Spleen (tissue), 11 donors: Measurements from ENCODE around the gene NGLY1. TPM values are rescaled to one million over a fixed set of nuclear protein-coding genes. Genes with fewer than 3 reads are reported as not detected.

Experiments
- DNase-seq: peaks from one replicate; pipeline ENCODE4 v3.0.0-alpha.2; 2020
- H3K27ac ChIP-seq, 8 donors: fragments of 200-600 bp; sonication (generic) in 7 of 8; 1 replicate in 4 of 8; 2 replicates in 4 of 8; pipeline versions ENCODE4 v1.5.0 to v1.8.0; 2016 to 2021; ENCODE audit warnings: inconsistent platforms in 4 of 8, mild to moderate bottlenecking in 4 of 8, moderate library complexity in 1 of 8
- H3K27me3 ChIP-seq, 7 donors: fragments of 200-600 bp; sonication (generic) in 6 of 7; replicated peaks in 1 of 7; 1 replicate in 4 of 7; 2 replicates in 3 of 7; pipeline versions ENCODE4 v1.5.0 to v1.8.0; 2016 to 2021; ENCODE audit warnings: inconsistent platforms in 3 of 7, mild to moderate bottlenecking in 1 of 7
- H3K36me3 ChIP-seq, 6 donors: fragments of 200-600 bp; sonication (generic) in 5 of 6; 1 replicate in 4 of 6; 2 replicates in 2 of 6; pipeline versions ENCODE4 v1.5.0 to v1.8.0; 2016 to 2021; ENCODE audit warnings: inconsistent platforms in 2 of 6
- H3K4me1 ChIP-seq, 6 donors: fragments of 200-600 bp; sonication (generic) in 5 of 6; 1 replicate in 3 of 6; 2 replicates in 3 of 6; pipeline versions ENCODE4 v1.5.0 to v1.8.0; 2016 to 2021; ENCODE audit warnings: inconsistent platforms in 3 of 6
- H3K4me3 ChIP-seq, 8 donors: fragments of 200-600 bp; sonication (generic) in 7 of 8; 1 replicate in 4 of 8; 2 replicates in 4 of 8; pipeline versions ENCODE4 v1.5.0 to v1.8.0; 2016 to 2021; ENCODE audit warnings: inconsistent platforms in 4 of 8, mild to moderate bottlenecking in 4 of 8, moderate library complexity in 2 of 8
- H3K9me3 ChIP-seq, 8 donors: fragments of 200-600 bp; sonication (generic) in 7 of 8; 1 replicate in 4 of 8; 2 replicates in 4 of 8; pipeline versions ENCODE4 v1.5.0 to v1.8.0; 2016 to 2021; ENCODE audit warnings: inconsistent platforms in 4 of 8
- POLR2A ChIP-seq, 3 donors: fragments of 450-650 bp; IDR thresholded peaks; one replicate each; pipeline ENCODE4 v1.5.1; 2017; ENCODE audit warnings: antibody characterized with exemption in 3 of 3, mild to moderate bottlenecking in 1 of 3
- POLR2AphosphoS5 ChIP-seq, 3 donors: sonication (generic); formaldehyde crosslinking; IDR thresholded peaks; one replicate each; pipeline ENCODE4 v1.5.1; 2017; ENCODE audit warnings: antibody characterized with exemption in 3 of 3
- whole genome bisulfite sequencing, 5 donors: extraction: QIAGEN DNeasy Blood & Tissue Kit in 3 of 5; methylation state at CpG; one replicate each; pipeline versions ENCODE4 v1.1.5 to v1.1.7; 2013 to 2018; 5-methylcytosine and 5-hydroxymethylcytosine counted together
- intact Hi-C: fragments of 100-400 bp; cut with DNase I; formaldehyde crosslinking; loops from one replicate; pipeline ENCODE4 v1.15.0; 2023; ENCODE audit warnings: low total_unique reads
- polyA plus RNA-seq, 3 donors: library from polyadenylated mRNA; stranded (reverse); fragments of 200-250 nt; gene quantifications; one replicate each; pipeline ENCODE4 v1.2.1, GENCODE V29; 2013
- total RNA-seq, 7 donors: library from RNA; depleted of rRNA in 3 of 7; stranded (reverse); fragments of >200 nt in 3 of 7; fragmentation: NEBNext Ultra II Directional in 4 of 7; extraction: Animal tissue kit (Norgen Biotek cat#: 25700) in 4 of 7; gene quantifications; one replicate each; pipeline versions ENCODE4 v1.1.0 to v1.2.1, GENCODE V29; 2016 to 2021
- TF ChIP-seq, protein P1 (sequence below), 11 experiments: fragments of 200-600 bp in 7 of 11; fragments of 450-650 bp in 4 of 11; sonication (generic) in 4 of 11; IDR thresholded peaks in 8 of 11; conservative IDR thresholded peaks in 3 of 11; 1 replicate in 7 of 11; 2 replicates in 4 of 11; pipeline versions ENCODE4 v1.4.0 to v1.8.0; 2016 to 2021; ENCODE audit warnings: antibody characterized with exemption in 11 of 11, inconsistent platforms in 4 of 11, mild to moderate bottlenecking in 1 of 11
- donor health status: healthy with polysubstance abuse.
- donor health status: DM: no; HTN: no; CAD: no; lungs with moderate emphysema.
- donor health status: DM: no; HTN: no; CAD: no.
- donor health status: Bipolar disorder and iron deficiency.
- donor health status: healthy.
- donor health status: DM: no; HTN: no; CAD: no.
- donor health status: DM: yes; HTN: yes; CAD: no.

The NGLY1 gene
- total and polyA plus RNA-seq, 10 donors, result 40.8 to 77.3 (median 58.6) TPM

DNA sequence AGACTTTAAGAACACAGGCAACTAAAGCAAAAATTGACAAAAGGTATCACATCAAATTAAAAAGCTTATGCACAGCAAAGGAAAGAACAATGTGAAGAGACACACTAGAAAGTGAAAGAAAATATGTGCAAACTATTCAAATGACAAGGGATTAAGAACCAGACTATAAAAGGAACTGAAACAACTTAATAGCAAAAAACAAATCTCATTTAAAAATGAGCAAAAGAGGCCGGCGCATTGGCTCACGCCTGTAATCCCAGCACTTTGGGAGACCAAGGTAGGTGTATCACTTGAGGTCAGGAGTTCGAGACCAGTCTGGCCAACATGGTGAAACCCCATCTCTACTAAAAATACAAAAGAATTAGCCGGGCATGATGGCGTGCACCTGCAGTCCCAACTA, 14.4 kb downstream of the NGLY1 start:
- no peak overlapping the region for H3K4me3 ChIP-seq
- peak overlapping the region in 5 of 8 donors; percentile 23 to 67 (median 57) for H3K27ac ChIP-seq
- no peak for DNase-seq
- peaks cover 0 to 59% (median 10%) of the 10 kb centered on the region in 6 donors for H3K36me3 ChIP-seq
- peaks cover 0 to 19% (median 9%) of the 10 kb centered on the region in 8 donors for H3K9me3 ChIP-seq
- intact Hi-C loops, result no loop called here
- H3K27me3 ChIP-seq, result no peaks in the 10 kb centered on the region
- peaks cover 0 to 20% (median 0%) of the 10 kb centered on the region in 6 donors for H3K4me1 ChIP-seq
- 59 to 82% (median 71%) methylated on average over 6 of the region's 6 CpGs for WGBS, 5 donors
- TF ChIP-seq, protein P1, sequence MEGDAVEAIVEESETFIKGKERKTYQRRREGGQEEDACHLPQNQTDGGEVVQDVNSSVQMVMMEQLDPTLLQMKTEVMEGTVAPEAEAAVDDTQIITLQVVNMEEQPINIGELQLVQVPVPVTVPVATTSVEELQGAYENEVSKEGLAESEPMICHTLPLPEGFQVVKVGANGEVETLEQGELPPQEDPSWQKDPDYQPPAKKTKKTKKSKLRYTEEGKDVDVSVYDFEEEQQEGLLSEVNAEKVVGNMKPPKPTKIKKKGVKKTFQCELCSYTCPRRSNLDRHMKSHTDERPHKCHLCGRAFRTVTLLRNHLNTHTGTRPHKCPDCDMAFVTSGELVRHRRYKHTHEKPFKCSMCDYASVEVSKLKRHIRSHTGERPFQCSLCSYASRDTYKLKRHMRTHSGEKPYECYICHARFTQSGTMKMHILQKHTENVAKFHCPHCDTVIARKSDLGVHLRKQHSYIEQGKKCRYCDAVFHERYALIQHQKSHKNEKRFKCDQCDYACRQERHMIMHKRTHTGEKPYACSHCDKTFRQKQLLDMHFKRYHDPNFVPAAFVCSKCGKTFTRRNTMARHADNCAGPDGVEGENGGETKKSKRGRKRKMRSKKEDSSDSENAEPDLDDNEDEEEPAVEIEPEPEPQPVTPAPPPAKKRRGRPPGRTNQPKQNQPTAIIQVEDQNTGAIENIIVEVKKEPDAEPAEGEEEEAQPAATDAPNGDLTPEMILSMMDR (IDR thresholded peaks at IDR 0.05 in 8 of 11, conservative IDR thresholded peaks at IDR 0.05 in 3 of 11), result no peak
- TF ChIP-seq POLR2AphosphoS5 (IDR thresholded peaks at IDR 0.05) (no peak), POLR2A (IDR thresholded peaks at IDR 0.05) (no peak)

DNA sequence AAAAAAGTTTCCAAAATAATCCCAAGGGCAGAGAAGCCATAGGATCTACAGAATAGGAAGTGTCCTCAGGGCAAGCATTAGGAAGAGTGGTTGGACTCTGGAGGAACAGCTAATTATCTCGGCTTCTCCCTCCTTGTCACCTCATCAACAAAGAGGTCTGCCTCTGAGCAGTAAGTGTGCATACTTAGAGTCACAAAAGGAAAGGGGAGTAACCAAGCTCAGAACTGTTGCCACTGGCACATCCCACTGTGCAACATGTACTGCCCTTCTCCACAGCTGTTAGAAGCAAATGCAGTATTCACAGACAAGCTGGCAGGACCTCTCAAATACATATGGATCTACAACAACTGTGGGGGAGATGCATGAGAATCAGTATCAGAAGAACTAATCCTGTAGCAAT, 31.5 kb downstream of the NGLY1 start:
- intact Hi-C loops, result no loop called here
- Histone ChIP-seq H3K36me3 (peaks cover 0 to 93% (median 47%) of the 10 kb centered on the region in 6 donors), H3K4me1 (peaks cover 0 to 16% (median 0%) of the 10 kb centered on the region in 6 donors), H3K4me3 (no peak overlapping the region), H3K27me3 (no peaks in the 10 kb centered on the region), H3K27ac (no peak overlapping the region), H3K9me3 (no peaks in the 10 kb centered on the region)
- TF ChIP-seq, protein P1 (IDR thresholded peaks at IDR 0.05 in 8 of 11, conservative IDR thresholded peaks at IDR 0.05 in 3 of 11), result no peak
- no peak for TF ChIP-seq POLR2AphosphoS5 (IDR thresholded peaks at IDR 0.05)
- no peak for TF ChIP-seq POLR2A (IDR thresholded peaks at IDR 0.05)
- no peak for DNase-seq
- WGBS, 5 donors, result 79 to 100% (median 90%) methylated on average over 1 of the region's 1 CpG

DNA sequence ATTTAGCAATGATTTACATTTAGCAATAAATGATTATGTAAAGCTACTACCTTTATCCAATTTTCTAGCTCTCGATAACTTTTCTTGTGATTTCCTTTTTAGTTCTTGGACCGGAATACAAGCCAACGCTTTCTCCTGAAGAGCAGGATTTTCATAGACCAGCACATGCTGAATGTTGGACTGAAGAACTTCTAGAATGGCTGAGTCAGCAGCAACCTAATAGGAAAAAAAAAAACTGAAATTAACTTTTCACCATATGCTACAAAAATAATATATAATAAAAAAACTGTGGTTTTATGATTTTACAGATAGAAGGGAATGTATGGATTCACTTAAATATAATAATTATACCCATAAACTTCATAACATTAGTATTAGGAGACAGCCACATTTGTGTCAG, 32.2 kb downstream of the NGLY1 start:
- Histone ChIP-seq H3K36me3 (peaks cover 0 to 93% (median 47%) of the 10 kb centered on the region in 6 donors), H3K4me3 (no peak overlapping the region), H3K9me3 (no peaks in the 10 kb centered on the region), H3K4me1 (peaks cover 0 to 23% (median 0%) of the 10 kb centered on the region in 6 donors), H3K27ac (no peak overlapping the region), H3K27me3 (no peaks in the 10 kb centered on the region)
- no peak for DNase-seq
- intact Hi-C loops, result no loop called here
- no peak for TF ChIP-seq POLR2A (IDR thresholded peaks at IDR 0.05)
- TF ChIP-seq, protein P1 (IDR thresholded peaks at IDR 0.05 in 8 of 11, conservative IDR thresholded peaks at IDR 0.05 in 3 of 11), result no peak
- TF ChIP-seq POLR2AphosphoS5 (IDR thresholded peaks at IDR 0.05), result no peak
- 88 to 97% (median 91%) methylated on average over 3 of the region's 3 CpGs for WGBS, 5 donors

DNA sequence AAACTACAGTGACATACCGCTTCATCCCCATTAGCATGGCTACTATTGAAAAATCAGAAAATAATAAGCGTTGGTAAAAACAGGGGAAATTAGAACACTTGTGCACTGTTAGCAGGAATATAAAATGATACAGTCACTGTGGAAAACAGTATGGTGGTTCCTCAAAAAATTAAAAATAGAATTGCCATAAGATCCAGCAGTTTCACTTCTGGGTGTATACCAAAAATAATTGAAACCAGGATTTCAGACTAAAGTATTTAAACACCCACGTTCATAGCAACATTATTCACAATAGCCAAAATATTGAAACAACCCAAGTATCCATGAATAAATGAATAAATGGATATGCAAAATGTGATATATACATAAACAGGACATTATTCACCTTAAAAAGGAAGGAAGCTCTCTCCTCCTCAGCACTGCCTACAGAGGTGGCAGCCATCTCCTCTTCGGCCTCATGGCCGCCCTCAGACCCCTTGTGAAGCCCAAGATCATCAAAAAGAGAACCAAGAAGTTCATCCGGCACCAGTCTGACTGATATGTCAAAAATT, 34.1 kb downstream of the NGLY1 start:
- Histone ChIP-seq H3K27me3 (no peaks in the 10 kb centered on the region), H3K9me3 (no peaks in the 10 kb centered on the region), H3K27ac (peak overlapping the region in 2 of 8 donors; percentile 15 to 63), H3K36me3 (peaks cover 0 to 94% (median 50%) of the 10 kb centered on the region in 6 donors), H3K4me3 (no peak overlapping the region), H3K4me1 (peaks cover 0 to 25% (median 0%) of the 10 kb centered on the region in 6 donors)
- intact Hi-C loops, result no loop called here
- no peak for DNase-seq
- 73 to 90% (median 79%) methylated on average over 6 of the region's 6 CpGs for WGBS, 5 donors
- TF ChIP-seq POLR2A (IDR thresholded peaks at IDR 0.05), result no peak
- TF ChIP-seq, protein P1 (IDR thresholded peaks at IDR 0.05 in 8 of 11, conservative IDR thresholded peaks at IDR 0.05 in 3 of 11), result no peak
- no peak for TF ChIP-seq POLR2AphosphoS5 (IDR thresholded peaks at IDR 0.05)
